Measurements from ENCODE around the gene SLC22A4. TPM values are rescaled to one million over a fixed set of nuclear protein-coding genes. Genes with fewer than 3 reads are reported as not detected.

SLC22A4 gene
- total and polyA plus RNA-seq, 2 of the 8 experiments (the other 6 are each of a cell fraction or from before 2014, with no cell fraction given) = 0.45 to 0.60 TPM

- Histone ChIP-seq H3K23ac (ENCODE audit: insufficient read length) (no peak overlapping the region), H3K23me2 (ENCODE audit: low read depth, low read length) (peaks cover 10% of the 10 kb centered on the region; the same call in 1 of the 2 replicates), H3K4me1 (replicated peaks in 1 of 4; ENCODE audit: control insufficient read depth in 3 of 4, insufficient read depth in 4 of 4, low read length in 3 of 4) (peaks cover 5 to 12% (median 6%) of the 10 kb centered on the region in 4 experiments), H3K4me3 (ENCODE audit: extremely low read depth in 1 of 4, insufficient read depth in 2 of 4, low read depth in 3 of 4, low read length in 4 of 4) (no peak overlapping the region), H3K18ac (ENCODE audit: extremely low read depth, low read length) (no peak overlapping the region), H4K91ac (replicated peaks; ENCODE audit: insufficient read length, low read length) (no peak overlapping the region), H3K9me3 (ENCODE audit: insufficient read depth in 2 of 2, low read depth in 1 of 2, low read length in 1 of 2) (no peaks in the 10 kb centered on the region), H2BK20ac (ENCODE audit: low read length) (no peak overlapping the region), H3K79me2 (ENCODE audit: control insufficient read depth in 1 of 2, insufficient read depth in 2 of 2, low read length in 2 of 2) (no peaks in the 10 kb centered on the region), H4K5ac (ENCODE audit: insufficient read length, low read depth, low read length) (no peak overlapping the region), H3K56ac (replicated peaks; ENCODE audit: insufficient read length, low read depth, low read length) (no peak overlapping the region), H3K4me2 (ENCODE audit: insufficient read depth in 1 of 2, low read depth in 2 of 2, low read length in 2 of 2) (no peak overlapping the region), H2AFZ (ENCODE audit: low read length) (no peak overlapping the region), H3K79me1 (ENCODE audit: low read depth, low read length) (no peaks in the 10 kb centered on the region), H4K8ac (ENCODE audit: extremely low read depth, insufficient read depth, low read length) (peak overlapping the region; percentile 76), H3K27ac (ENCODE audit: low read depth, low read length) (no peak overlapping the region), H2BK15ac (ENCODE audit: low read length) (no peak overlapping the region), H2BK120ac (replicated peaks; ENCODE audit: low read depth, low read length) (no peak overlapping the region), H2BK5ac (ENCODE audit: low read depth, low read length) (no peak overlapping the region), H3K9ac (replicated peaks in 1 of 4; ENCODE audit: extremely low read depth in 1 of 4, low read depth in 3 of 4, low read length in 3 of 4) (no peak overlapping the region), H3K14ac (ENCODE audit: insufficient read length) (no peak overlapping the region), H2AK5ac (ENCODE audit: low read depth, low read length) (no peak overlapping the region), H3K4ac (replicated peaks; ENCODE audit: insufficient read length, low read depth, low read length) (no peak overlapping the region), H4K20me1 (replicated peaks in 1 of 2; ENCODE audit: control insufficient read depth in 1 of 2, insufficient read depth in 2 of 2, low read length in 2 of 2) (no peaks in the 10 kb centered on the region), H3K36me3 (ENCODE audit: control insufficient read depth in 2 of 4, insufficient read depth in 4 of 4, low read length in 3 of 4) (no peaks in the 10 kb centered on the region), H2BK12ac (ENCODE audit: low read depth, low read length) (no peak overlapping the region), H3K27me3 (replicated peaks in 1 of 4; ENCODE audit: control insufficient read depth in 3 of 4, extremely low read depth in 1 of 4, insufficient read depth in 3 of 4, low read length in 3 of 4) (peaks cover 0 to 10% (median 9%) of the 10 kb centered on the region in 4 experiments; a peak in 3 of 7 replicates)
- ChIA-PET POLR2A (ENCODE audit: partially characterized antibody) (no interaction called here), CTCF (ENCODE audit: partially characterized antibody) (interaction anchor here (1.0 to 9.3 kb wide), 6 partner anchors 9 to 25 kb away, joined by 3 to 96 read pairs (median 6); no protein-coding TSS in a partner anchor)
- FAIRE-seq (no peak), DNase-seq (ENCODE audit: low read depth in 1 of 2, low spot score in 2 of 2) (no peak)
- WGBS, 2 experiments (ENCODE audit: extremely low coverage in 1 of 2, insufficient coverage in 1 of 2, insufficient read length in 1 of 2, insufficient replicate concordance in 2 of 2, low coverage in 1 of 2, low lambda C conversion rate in 2 of 2, missing lambda C conversion rate in 1 of 2) = 84% methylated on average over 8 of the region's 8 CpGs; no CpG with 5 or more reads in 1 of the 2 experiments
- TF ChIP-seq RNF2 (IDR thresholded peaks at IDR 0.05; ENCODE audit: borderline replicate concordance, low read depth, low read length, missing control alignments, poor library complexity, severe bottlenecking) = no peak
- no peak for TF ChIP-seq EP300 (IDR thresholded peaks at IDR 0.05; ENCODE audit: borderline replicate concordance in 1 of 2, low read depth in 2 of 2, low read length in 2 of 2)
- no peak for TF ChIP-seq E2F6 (IDR thresholded peaks at IDR 0.05)
- TF ChIP-seq TEAD4 (IDR thresholded peaks at IDR 0.05; ENCODE audit: low read depth, low read length) = no peak
- TF ChIP-seq SIRT6 (IDR thresholded peaks at IDR 0.05; ENCODE audit: low read length) = no peak
- TF ChIP-seq SP4 (IDR thresholded peaks at IDR 0.05; ENCODE audit: low read length) = no peak
- TF ChIP-seq HDAC2 (IDR thresholded peaks at IDR 0.05; ENCODE audit: borderline replicate concordance in 1 of 2, low read depth in 2 of 2, low read length in 2 of 2) = no peak
- no peak for TF ChIP-seq CEBPB (IDR thresholded peaks at IDR 0.05; ENCODE audit: low read depth, low read length)
- TF ChIP-seq SP2 (IDR thresholded peaks at IDR 0.05; ENCODE audit: low read length) = no peak
- TF ChIP-seq TBP (IDR thresholded peaks at IDR 0.05; ENCODE audit: low read depth, low read length) = no peak
These were observed 40.5 kb upstream of the SLC22A4 start for GRCh38 chr5:132253452-132254320.

Data from H1 (cell line).